ENCODE measurements around the gene ATXN7L2. TPM values are rescaled to one million over a fixed set of nuclear protein-coding genes. Genes with fewer than 3 reads are reported as not detected.
A peak's percentile ranks its signal among the peaks of the same experiment; 100 is the strongest.
"Not testable (repeated sequence)": the region's sequence is repeated elsewhere in the genome, so short reads cannot be mapped to it uniquely, and the experiment has no call there.

Gene ATXN7L2, protein sequence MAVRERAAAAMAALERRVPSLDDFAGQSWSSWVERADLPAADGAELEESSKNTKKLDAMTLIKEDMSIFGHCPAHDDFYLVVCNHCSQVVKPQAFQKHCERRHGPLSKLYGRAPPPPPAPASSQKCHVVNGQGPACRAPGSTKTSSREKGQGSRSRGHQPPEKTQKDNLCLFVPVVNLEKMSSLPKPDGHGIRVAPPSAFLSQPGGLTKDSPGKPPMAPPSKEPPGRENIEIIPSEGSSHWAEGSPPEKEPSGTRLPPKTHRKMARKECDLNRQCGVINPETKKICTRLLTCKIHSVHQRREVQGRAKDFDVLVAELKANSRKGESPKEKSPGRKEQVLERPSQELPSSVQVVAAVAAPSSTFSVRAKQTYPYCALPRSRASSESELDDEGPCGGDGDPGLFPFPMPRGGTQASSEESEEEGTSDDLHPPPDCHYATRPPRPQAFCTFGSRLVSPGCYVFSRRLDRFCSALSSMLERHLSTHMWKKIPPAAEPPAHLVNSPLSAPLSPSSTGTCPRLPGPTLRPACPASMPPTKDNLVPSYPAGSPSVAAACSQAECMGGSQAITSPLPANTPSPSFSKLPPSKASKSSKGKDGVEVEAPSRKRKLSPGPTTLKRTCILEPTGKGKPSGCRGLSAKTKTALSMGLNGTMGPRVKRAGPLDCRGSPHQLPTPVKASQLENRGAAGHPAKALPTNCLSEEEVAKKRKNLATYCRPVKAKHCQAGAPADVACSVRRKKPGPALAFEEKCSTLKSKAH
- 10.6 TPM for polyA plus RNA-seq (2013, experiment 1 of 4)
- polyA plus RNA-seq (2013, experiment 2 of 4), result 9.6 TPM
- polyA plus RNA-seq (2013, experiment 3 of 4), result 11.2 TPM
- polyA plus RNA-seq (2013, experiment 4 of 4), result 11.9 TPM

DNA sequence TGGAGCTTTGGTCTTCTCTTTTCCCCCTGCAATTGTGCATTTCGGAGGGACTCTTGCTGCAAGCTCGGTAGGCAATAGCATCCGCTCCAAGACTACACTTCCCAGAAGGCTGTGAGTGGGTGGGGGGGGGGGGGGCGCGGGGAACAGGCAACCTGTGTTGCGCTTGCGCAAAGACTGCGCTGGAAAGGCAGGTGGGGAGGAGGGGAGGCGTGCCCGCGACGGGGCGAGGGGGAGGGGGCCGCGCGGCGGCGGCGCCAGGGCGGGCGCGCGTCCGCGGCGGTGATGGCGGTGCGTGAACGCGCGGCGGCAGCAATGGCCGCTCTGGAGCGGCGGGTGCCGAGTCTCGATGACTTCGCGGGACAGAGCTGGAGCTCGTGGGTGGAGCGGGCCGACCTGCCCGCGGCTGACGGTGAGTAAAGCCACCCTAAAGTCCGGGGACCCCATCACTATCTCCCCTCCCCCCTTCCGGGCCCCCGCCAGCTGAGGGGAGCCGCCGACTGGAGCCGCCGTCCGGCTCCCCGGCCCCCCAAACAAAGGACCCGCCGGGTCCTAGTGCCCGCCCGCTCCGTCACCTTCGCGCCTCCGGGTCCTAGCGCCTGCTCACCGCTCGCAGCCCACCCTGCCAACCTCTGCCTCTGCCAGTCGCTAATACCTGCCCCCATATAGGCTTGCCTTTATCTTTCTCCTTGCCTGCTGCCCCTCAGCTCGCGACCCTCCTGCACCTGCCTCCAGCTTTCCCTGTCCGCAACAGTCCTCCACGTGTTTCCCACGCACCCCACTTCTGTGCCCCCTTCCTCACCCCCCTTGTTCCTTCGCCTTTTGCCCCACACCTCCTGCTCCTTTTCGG is at the start of gene ATXN7L2:
Gene ATXN7L2, plus strand, starts transcription at position 234 of the 847 bp plus-strand sequence. Its CDS starts 49 bp downstream, at position 283.
- Histone ChIP-seq H3K36me3 (ENCODE audit: control insufficient read depth, insufficient read depth, low read length) (no peaks in the 10 kb centered on the region), H3K9me3 (ENCODE audit: control insufficient read depth, low read length) (no peaks in the 10 kb centered on the region), H3K27ac (ENCODE audit: insufficient read depth, low read depth, low read length, poor library complexity, severe bottlenecking) (peak within 1 kb of the TSS; percentile 97), H3K4me1 (ENCODE audit: control insufficient read depth, insufficient read depth, low read length) (no peaks in the 10 kb centered on the region), H3K27me3 (ENCODE audit: control insufficient read depth, insufficient read depth, low read length, poor library complexity, severe bottlenecking) (peaks cover 19% of the 10 kb centered on the region), H3K4me3 (ENCODE audit: insufficient read depth, low read depth, low read length) (peak within 1 kb of the TSS; percentile 75)
- WGBS, 2 experiments, result 0% methylated on average over 68 of the region's 73 CpGs

DNA sequence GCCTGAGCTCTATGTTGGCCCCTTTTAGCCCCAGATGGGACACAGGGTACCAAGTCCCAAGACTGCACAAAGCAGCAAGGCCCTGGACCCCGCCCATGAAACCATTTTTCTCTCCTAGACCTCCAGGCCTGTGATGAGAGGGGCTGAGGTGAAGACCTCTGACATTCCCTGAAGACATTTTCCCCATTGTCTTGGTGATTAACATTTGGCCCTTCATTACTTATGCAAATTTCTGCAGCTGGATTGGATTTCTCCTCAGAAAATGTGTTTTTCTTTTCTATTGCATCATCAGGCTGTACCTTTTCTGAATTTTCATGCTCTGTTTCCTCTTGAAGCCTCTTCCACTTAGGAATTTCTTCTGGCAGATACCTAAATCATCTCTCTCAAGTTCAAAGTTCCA is 49.2 kb upstream of the ATXN7L2 start:
- Histone ChIP-seq H3K27ac (ENCODE audit: insufficient read depth, low read depth, low read length, poor library complexity, severe bottlenecking) (no peak overlapping the region), H3K4me1 (ENCODE audit: control insufficient read depth, insufficient read depth, low read length) (no peaks in the 10 kb centered on the region), H3K9me3 (ENCODE audit: control insufficient read depth, low read length) (no peaks in the 10 kb centered on the region), H3K4me3 (ENCODE audit: insufficient read depth, low read depth, low read length) (no peak overlapping the region), H3K36me3 (ENCODE audit: control insufficient read depth, insufficient read depth, low read length) (no peaks in the 10 kb centered on the region), H3K27me3 (ENCODE audit: control insufficient read depth, insufficient read depth, low read length, poor library complexity, severe bottlenecking) (no peaks in the 10 kb centered on the region)
- 85 to 88% methylated on average over 1 of the region's 1 CpG for WGBS, 2 experiments

DNA sequence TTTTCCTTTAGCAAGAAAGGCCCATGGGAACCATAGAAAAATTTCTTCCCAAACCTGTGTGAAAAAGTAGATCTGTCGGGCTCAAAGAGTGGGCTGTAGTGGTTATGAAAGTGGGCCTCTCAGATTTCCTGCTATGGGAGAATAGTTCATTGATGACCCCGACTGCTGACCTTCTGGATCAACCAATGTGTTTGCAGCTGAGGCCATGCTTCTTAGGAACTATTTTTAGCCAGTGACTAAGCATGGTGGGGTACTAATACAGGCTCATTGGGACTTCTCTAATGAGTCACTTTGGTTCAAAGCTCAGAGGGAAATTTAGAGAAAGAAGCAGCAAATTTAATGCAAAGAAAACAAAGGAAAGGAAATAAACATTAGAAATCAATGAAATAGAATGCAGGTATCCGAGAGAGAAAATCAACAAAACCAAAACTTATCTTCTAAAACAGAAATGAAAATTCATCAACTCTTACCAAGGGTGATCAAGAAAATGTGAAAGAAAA is 44.9 kb upstream of the ATXN7L2 start:
- no peak overlapping the region for H3K4me3 ChIP-seq (ENCODE audit: insufficient read depth, low read depth, low read length)
- H3K27ac ChIP-seq (ENCODE audit: insufficient read depth, low read depth, low read length, poor library complexity, severe bottlenecking), result no peak overlapping the region
- 91 to 92% methylated on average over 3 of the region's 3 CpGs for WGBS, 2 experiments
- no peaks in the 10 kb centered on the region for H3K4me1 ChIP-seq (ENCODE audit: control insufficient read depth, insufficient read depth, low read length)
- no peaks in the 10 kb centered on the region for H3K9me3 ChIP-seq (ENCODE audit: control insufficient read depth, low read length)
- H3K36me3 ChIP-seq (ENCODE audit: control insufficient read depth, insufficient read depth, low read length), result no peaks in the 10 kb centered on the region
- peaks cover 5% of the 10 kb centered on the region for H3K27me3 ChIP-seq (ENCODE audit: control insufficient read depth, insufficient read depth, low read length, poor library complexity, severe bottlenecking)

DNA sequence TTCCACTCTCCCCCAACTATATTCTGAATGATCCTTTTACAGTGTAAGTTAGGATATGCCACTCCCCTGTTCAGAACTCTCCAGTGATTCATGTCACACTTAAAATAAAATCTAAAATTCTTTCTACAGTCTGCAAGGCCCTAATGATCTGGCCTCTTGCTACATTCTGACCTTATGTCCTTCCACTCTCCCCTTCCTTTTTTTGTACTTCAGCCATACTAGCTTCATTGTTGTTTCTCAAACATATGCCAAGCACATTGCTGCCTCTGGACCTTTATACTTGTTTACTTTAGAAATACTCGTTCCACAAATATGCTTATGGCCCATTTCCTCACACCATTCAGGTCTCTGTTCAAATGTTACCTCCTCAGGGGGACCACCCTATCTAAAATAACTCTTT is 42.6 kb upstream of the ATXN7L2 start:
- Histone ChIP-seq H3K27ac (ENCODE audit: insufficient read depth, low read depth, low read length, poor library complexity, severe bottlenecking) (no peak overlapping the region), H3K36me3 (ENCODE audit: control insufficient read depth, insufficient read depth, low read length) (no peaks in the 10 kb centered on the region), H3K4me3 (ENCODE audit: insufficient read depth, low read depth, low read length) (no peak overlapping the region), H3K4me1 (ENCODE audit: control insufficient read depth, insufficient read depth, low read length) (no peaks in the 10 kb centered on the region), H3K9me3 (ENCODE audit: control insufficient read depth, low read length) (no peaks in the 10 kb centered on the region), H3K27me3 (ENCODE audit: control insufficient read depth, insufficient read depth, low read length, poor library complexity, severe bottlenecking) (peaks cover 10% of the 10 kb centered on the region)
- WGBS, 2 experiments, result 70 to 75% methylated on average over 1 of the region's 1 CpG

DNA sequence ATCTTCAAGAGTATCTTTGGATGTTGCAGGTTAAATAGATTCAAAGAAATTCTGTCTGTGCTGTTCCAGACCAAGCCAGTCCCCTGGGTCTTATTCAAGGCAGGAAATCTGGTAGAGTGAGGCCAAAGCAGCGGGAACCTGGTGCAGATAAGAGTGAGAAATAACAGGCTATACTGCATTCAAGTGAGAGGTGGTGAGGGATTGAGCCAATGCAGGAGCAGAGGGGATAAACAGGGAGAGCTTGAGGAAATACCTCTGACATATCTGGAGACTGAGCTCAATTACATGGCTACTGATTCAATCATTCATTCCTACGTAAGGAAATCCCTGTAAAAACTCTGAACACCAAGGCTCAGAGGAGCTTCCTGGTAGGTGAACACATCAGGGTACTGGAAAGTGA is 40.2 kb upstream of the ATXN7L2 start:
- Histone ChIP-seq H3K27ac (ENCODE audit: insufficient read depth, low read depth, low read length, poor library complexity, severe bottlenecking) (no peak overlapping the region), H3K4me3 (ENCODE audit: insufficient read depth, low read depth, low read length) (no peak overlapping the region), H3K9me3 (ENCODE audit: control insufficient read depth, low read length) (no peaks in the 10 kb centered on the region), H3K36me3 (ENCODE audit: control insufficient read depth, insufficient read depth, low read length) (no peaks in the 10 kb centered on the region), H3K4me1 (ENCODE audit: control insufficient read depth, insufficient read depth, low read length) (no peaks in the 10 kb centered on the region), H3K27me3 (ENCODE audit: control insufficient read depth, insufficient read depth, low read length, poor library complexity, severe bottlenecking) (peaks cover 15% of the 10 kb centered on the region)
- 90 to 92% methylated on average over 2 of the region's 2 CpGs for WGBS, 2 experiments

DNA sequence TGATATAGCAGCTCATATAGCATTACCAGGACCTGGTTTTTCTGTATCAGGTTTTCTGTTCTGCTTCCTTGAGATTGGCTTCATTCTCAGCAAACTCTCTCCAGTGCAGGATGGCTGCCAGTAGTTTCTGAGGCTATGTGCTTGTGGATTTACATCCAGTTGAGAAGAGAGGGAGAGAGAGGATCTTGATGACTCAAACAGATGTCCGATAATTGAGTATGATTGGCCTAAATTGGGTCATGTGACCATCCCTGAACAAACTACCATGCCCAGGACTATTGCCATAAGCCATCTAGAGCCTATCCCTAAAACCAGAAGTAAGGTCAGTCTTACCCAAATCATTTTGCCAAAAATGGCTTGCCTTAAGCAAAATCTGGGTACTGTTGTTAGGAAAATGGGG is 39.4 kb upstream of the ATXN7L2 start:
- no peak overlapping the region for H3K27ac ChIP-seq (ENCODE audit: insufficient read depth, low read depth, low read length, poor library complexity, severe bottlenecking)
- 83 to 100% methylated on average over 1 of the region's 1 CpG for WGBS, 2 experiments
- H3K27me3 ChIP-seq (ENCODE audit: control insufficient read depth, insufficient read depth, low read length, poor library complexity, severe bottlenecking), result peaks cover 15% of the 10 kb centered on the region
- H3K4me1 ChIP-seq (ENCODE audit: control insufficient read depth, insufficient read depth, low read length), result no peaks in the 10 kb centered on the region
- no peak overlapping the region for H3K4me3 ChIP-seq (ENCODE audit: insufficient read depth, low read depth, low read length)
- no peaks in the 10 kb centered on the region for H3K9me3 ChIP-seq (ENCODE audit: control insufficient read depth, low read length)
- no peaks in the 10 kb centered on the region for H3K36me3 ChIP-seq (ENCODE audit: control insufficient read depth, insufficient read depth, low read length)

DNA sequence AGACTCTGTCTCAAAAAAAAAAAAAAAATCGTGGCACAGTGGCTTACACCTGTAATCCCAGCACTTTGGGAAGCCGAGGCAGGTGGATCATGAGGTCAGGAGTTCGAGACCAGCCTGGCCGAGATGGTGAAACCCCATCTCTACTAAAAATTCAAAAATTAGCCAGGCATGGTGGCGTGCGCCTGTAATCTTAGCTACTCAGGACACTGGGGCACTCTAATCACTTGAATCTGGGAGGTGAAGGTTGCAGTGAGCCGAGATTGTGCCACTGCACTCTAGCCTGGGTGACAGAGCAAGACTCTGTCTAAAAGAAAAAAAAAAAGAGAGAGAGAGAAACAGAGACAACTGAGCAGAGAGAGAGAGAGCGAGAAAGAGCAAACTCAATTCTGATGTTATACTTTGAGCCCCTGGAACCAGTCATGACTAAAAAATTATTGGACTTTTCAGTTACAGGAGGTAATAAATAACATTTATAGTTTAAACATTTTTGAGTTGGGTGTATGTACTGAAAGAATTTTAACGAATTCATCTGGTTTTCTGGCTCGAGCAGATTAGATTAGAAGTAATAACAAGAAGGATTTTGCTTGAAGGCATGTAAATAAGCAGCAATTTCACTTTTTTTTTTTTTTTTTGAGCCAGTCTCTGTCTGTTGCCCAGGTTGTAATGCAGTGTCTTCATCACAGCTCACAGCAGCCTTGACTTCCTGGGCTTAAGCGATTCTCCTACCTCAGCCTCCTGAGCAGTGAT is 37.6 kb upstream of the ATXN7L2 start:
- 77 to 81% methylated on average over 10 of the region's 11 CpGs for WGBS, 2 experiments
- not testable (repeated sequence) for H3K27ac ChIP-seq (ENCODE audit: insufficient read depth, low read depth, low read length, poor library complexity, severe bottlenecking); H3K4me3 ChIP-seq (ENCODE audit: insufficient read depth, low read depth, low read length); H3K9me3 ChIP-seq (ENCODE audit: control insufficient read depth, low read length); H3K4me1 ChIP-seq (ENCODE audit: control insufficient read depth, insufficient read depth, low read length); H3K36me3 ChIP-seq (ENCODE audit: control insufficient read depth, insufficient read depth, low read length)
- H3K27me3 ChIP-seq (ENCODE audit: control insufficient read depth, insufficient read depth, low read length, poor library complexity, severe bottlenecking), result peaks cover 15% of the 10 kb centered on the region

DNA sequence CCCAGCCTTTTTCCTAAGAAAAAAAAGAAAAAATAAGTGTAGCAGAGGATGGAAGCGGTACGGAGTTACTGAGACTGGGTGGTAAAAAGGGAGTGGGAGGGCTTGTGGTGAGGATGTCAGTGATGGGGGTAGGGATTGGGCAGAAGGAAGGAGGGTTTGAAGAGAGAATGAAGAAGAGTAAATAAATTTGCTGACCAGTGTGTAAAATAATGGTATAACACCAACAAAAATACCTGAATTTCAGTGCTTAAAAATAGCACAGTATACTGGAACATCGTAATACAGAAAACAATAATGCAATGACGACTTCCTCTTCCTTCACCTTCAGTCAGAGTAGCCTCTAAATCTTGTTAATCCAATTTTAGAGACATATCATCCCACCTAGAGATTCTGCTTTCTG is 36.2 kb upstream of the ATXN7L2 start:
- WGBS, 2 experiments, result 82 to 88% methylated on average over 4 of the region's 4 CpGs
- Histone ChIP-seq H3K4me1 (ENCODE audit: control insufficient read depth, insufficient read depth, low read length) (no peaks in the 10 kb centered on the region), H3K9me3 (ENCODE audit: control insufficient read depth, low read length) (no peaks in the 10 kb centered on the region), H3K27me3 (ENCODE audit: control insufficient read depth, insufficient read depth, low read length, poor library complexity, severe bottlenecking) (peaks cover 10% of the 10 kb centered on the region), H3K4me3 (ENCODE audit: insufficient read depth, low read depth, low read length) (no peak overlapping the region), H3K36me3 (ENCODE audit: control insufficient read depth, insufficient read depth, low read length) (no peaks in the 10 kb centered on the region), H3K27ac (ENCODE audit: insufficient read depth, low read depth, low read length, poor library complexity, severe bottlenecking) (no peak overlapping the region)

DNA sequence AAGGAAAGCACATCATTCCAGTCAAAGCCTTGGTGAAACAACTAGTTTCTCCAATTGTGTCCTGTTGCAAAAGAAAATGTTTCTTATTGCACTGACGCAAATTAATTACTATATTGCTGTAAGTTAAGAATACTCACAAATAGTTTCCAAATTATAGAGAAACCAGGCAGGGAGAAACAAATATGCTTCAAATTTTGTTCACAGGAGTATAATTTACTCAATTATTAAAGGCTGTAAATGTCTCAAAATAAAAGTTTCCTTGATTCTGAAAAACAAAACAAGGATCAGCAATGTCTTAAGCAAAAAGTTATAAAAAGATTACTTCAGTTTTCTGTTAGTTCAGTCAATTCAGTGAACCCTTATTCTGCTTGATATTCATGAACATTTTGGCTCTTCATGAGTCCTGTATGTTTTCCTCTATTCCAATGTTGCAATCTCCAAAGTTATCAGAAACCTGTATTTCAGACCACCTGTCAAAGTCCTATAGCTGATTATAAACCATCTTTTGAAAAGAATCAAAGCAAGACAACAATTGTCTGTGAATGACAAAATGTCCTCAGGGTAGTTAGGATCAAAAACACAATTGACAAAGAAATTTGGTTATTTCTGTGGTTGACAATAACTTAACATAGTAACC is 29.1 kb upstream of the ATXN7L2 start:
- Histone ChIP-seq H3K27me3 (ENCODE audit: control insufficient read depth, insufficient read depth, low read length, poor library complexity, severe bottlenecking) (no peaks in the 10 kb centered on the region), H3K4me1 (ENCODE audit: control insufficient read depth, insufficient read depth, low read length) (no peaks in the 10 kb centered on the region), H3K36me3 (ENCODE audit: control insufficient read depth, insufficient read depth, low read length) (no peaks in the 10 kb centered on the region), H3K9me3 (ENCODE audit: control insufficient read depth, low read length) (no peaks in the 10 kb centered on the region), H3K27ac (ENCODE audit: insufficient read depth, low read depth, low read length, poor library complexity, severe bottlenecking) (no peak overlapping the region), H3K4me3 (ENCODE audit: insufficient read depth, low read depth, low read length) (no peak overlapping the region)
- WGBS, 2 experiments, result 100% methylated on average over 1 of the region's 1 CpG; no CpG with 5 or more reads in 1 of the 2 experiments

All from ectodermal cell (in vitro differentiated cells).